WI38 (cell line): ENCODE results near the gene NFATC2IP.

Source experiments
- H3K4me3 ChIP-seq: 2 replicates; pipeline ENCODE4 v1.5.1; 2011; ENCODE audit warnings: low read depth, mild to moderate bottlenecking, control low read depth, low read length
- TF ChIP-seq, protein P1 (sequence below): IDR thresholded peaks from 2 replicates; pipeline ENCODE4 v1.5.1; 2012; ENCODE audit warnings: low read depth, mild to moderate bottlenecking, control low read depth, low read length

Gene NFATC2IP

GRCh38 chr16:28950648-28951409, at the start of gene NFATC2IP:
Gene NFATC2IP, plus strand, starts transcription at chr16:28950937. Its CDS starts 75 bp downstream, at chr16:28951012.
- peak within 1 kb of the TSS; percentile 93 for H3K4me3 ChIP-seq
- TF ChIP-seq, protein P1, sequence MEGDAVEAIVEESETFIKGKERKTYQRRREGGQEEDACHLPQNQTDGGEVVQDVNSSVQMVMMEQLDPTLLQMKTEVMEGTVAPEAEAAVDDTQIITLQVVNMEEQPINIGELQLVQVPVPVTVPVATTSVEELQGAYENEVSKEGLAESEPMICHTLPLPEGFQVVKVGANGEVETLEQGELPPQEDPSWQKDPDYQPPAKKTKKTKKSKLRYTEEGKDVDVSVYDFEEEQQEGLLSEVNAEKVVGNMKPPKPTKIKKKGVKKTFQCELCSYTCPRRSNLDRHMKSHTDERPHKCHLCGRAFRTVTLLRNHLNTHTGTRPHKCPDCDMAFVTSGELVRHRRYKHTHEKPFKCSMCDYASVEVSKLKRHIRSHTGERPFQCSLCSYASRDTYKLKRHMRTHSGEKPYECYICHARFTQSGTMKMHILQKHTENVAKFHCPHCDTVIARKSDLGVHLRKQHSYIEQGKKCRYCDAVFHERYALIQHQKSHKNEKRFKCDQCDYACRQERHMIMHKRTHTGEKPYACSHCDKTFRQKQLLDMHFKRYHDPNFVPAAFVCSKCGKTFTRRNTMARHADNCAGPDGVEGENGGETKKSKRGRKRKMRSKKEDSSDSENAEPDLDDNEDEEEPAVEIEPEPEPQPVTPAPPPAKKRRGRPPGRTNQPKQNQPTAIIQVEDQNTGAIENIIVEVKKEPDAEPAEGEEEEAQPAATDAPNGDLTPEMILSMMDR = no peak

- TF ChIP-seq, protein P1 = no peak
- H3K4me3 ChIP-seq = no peak overlapping the region
These were observed 48.9 kb upstream of the NFATC2IP start for GRCh38 chr16:28901862-28902261.

GRCh38 chr16:28902909-28903308, 47.8 kb upstream of the NFATC2IP start:
- H3K4me3 ChIP-seq = no peak overlapping the region
- TF ChIP-seq, protein P1 = no peak

DNA sequence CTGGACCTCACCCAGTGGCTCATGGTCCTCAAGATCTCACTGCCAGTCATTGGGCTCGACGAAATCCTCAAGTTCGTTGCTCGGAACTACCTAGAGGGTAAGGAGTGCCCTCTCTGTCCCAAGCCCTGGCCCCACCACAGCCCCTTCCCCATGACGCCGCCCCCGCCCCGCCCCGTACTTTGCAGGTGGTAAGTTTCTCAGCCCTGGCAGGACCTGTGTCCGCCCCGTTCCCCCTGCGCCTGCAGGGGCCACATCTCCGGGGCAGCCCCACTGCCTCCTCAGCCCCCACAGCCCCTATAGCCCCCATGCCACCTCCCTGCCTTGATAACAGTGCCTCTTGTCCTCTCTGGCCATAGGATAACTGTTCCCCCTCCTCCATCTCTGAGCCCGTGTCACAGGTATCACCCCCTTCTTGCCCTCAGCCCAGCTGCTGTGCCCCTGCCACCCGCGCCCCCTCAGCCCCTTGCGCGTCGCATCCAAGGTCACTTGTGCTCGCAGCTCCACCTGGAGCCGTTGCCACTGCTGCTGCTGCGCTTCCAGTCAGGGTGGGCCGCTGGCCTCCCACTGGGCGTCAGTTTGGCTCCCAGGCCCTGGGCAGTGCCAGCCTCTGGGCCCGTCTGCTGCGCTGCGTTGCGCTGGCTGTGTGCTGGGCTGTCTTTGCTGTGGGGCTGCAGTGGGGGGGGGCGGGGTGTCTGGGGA, 47.2 kb upstream of the NFATC2IP start:
- TF ChIP-seq, protein P1 = no peak
- H3K4me3 ChIP-seq = no peak overlapping the region

GRCh38 chr16:28904363-28904762, 46.4 kb upstream of the NFATC2IP start:
- TF ChIP-seq, protein P1 = no peak
- no peak overlapping the region for H3K4me3 ChIP-seq

DNA sequence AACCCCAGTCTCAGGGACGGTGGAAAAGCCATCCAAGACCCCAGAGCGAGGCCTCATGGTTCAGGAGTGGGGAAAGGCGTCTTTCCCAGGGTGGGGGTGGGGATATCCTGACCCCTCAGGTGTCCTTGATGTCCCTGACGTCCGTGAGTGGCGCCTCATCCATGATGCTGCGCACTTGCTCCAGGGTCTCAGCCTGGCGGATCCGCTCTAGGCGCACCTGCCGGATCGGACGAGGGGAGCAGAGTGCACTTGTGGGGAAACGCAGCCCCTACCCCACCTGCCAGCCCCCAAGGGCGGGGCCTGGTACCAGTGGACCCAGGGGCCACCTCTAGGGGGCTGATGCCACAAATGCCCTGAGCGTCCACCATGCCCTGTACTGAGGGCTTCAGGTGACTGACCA, 45.9 kb upstream of the NFATC2IP start:
- no peak overlapping the region for H3K4me3 ChIP-seq
- TF ChIP-seq, protein P1 = no peak

DNA sequence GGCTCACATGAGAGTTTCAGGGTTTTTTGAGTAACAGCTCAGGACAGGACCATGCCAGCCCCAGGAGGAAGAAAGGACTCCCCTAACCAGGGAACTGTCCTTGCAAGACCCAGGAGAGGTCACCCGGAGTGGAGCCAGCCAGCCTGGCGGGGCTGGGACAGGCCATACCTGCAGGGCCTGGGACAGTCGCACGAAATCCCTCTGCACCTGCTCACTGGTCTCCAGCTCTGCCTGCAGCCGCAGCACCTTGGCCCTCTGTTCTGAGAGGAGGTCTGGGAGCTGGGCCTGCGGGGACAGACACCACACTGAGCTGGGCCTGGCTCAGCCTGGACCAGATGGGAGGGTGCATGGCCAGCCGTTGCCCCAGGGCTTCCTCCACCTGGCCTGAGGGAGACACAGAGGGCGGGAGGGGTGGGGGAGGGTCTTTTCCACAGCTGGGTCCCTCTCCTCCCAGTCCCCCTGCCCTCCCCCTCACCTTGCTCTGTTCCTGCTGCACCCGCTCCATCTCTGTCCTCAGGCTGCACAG, 45.4 kb upstream of the NFATC2IP start:
- TF ChIP-seq, protein P1 = no peak
- no peak overlapping the region for H3K4me3 ChIP-seq
